H9 (cell line): Measurements from ENCODE around the gene TENT5C. TPM values are rescaled to one million over a fixed set of nuclear protein-coding genes. Genes with fewer than 3 reads are reported as not detected.

Experiments used
- DNase-seq: peaks from one replicate; pipeline ENCODE4 v3.0.0-alpha.2; 2017
- H2AFZ ChIP-seq: one replicate; pipeline ENCODE4 v1.6.1; 2013; ENCODE audit warnings: mild to moderate bottlenecking, low read length, control low read depth, moderate library complexity
- H2AK5ac ChIP-seq: 2 replicates; pipeline ENCODE4 v1.6.1; 2013; ENCODE audit warnings: low read length, control low read depth, mixed read lengths; ENCODE audit not compliant: insufficient read length
- H2BK120ac ChIP-seq: one replicate; pipeline ENCODE4 v1.6.1; 2013; ENCODE audit warnings: low read depth, mild to moderate bottlenecking, low read length, control low read depth, inconsistent platforms; ENCODE audit not compliant: poor library complexity, severe bottlenecking
- H2BK12ac ChIP-seq: 2 replicates; pipeline ENCODE4 v1.6.1; 2013; ENCODE audit warnings: low read length, control low read depth, mixed read lengths, low read depth; ENCODE audit not compliant: insufficient read length
- H2BK15ac ChIP-seq: 2 replicates; pipeline ENCODE4 v1.6.1; 2013; ENCODE audit warnings: low read depth, low read length, control low read depth
- H2BK20ac ChIP-seq: one replicate; pipeline ENCODE4 v1.6.1; 2013; ENCODE audit warnings: low read depth, mild to moderate bottlenecking, low read length, control low read depth, inconsistent platforms; ENCODE audit not compliant: poor library complexity, severe bottlenecking
- H2BK5ac ChIP-seq: 2 replicates; pipeline ENCODE4 v1.6.1; 2013; ENCODE audit warnings: low read length, control low read depth, mixed read lengths; ENCODE audit not compliant: insufficient read length
- H3K14ac ChIP-seq: 2 replicates; pipeline ENCODE4 v1.6.1; 2013; ENCODE audit warnings: low read length, control low read depth; ENCODE audit not compliant: insufficient read depth
- H3K18ac ChIP-seq: 2 replicates; pipeline ENCODE4 v1.6.1; 2013; ENCODE audit warnings: low read depth, mild to moderate bottlenecking, mixed read lengths, low read length, control low read depth; ENCODE audit not compliant: insufficient read length
- H3K23ac ChIP-seq: 2 replicates; pipeline ENCODE4 v1.6.1; 2013; ENCODE audit warnings: low read length, control low read depth, mixed read lengths, low read depth; ENCODE audit not compliant: insufficient read length
- H3K23me2 ChIP-seq: 2 replicates; pipeline ENCODE4 v1.6.1; 2013; ENCODE audit warnings: low read depth, mild to moderate bottlenecking, mixed read lengths, low read length, control low read depth; ENCODE audit not compliant: insufficient read length, poor library complexity, severe bottlenecking
- H3K27ac ChIP-seq: 2 replicates; pipeline ENCODE4 v1.5.1; 2013; ENCODE audit warnings: low read length, control low read depth, mixed read lengths, low read depth; ENCODE audit not compliant: insufficient read length
- H3K27me3 ChIP-seq: 2 replicates; pipeline ENCODE4 v1.6.1; 2013; ENCODE audit warnings: low read length, control low read depth, inconsistent platforms; ENCODE audit not compliant: insufficient read depth
- H3K4ac ChIP-seq: 2 replicates; pipeline ENCODE4 v1.6.1; 2013; ENCODE audit warnings: low read depth, mild to moderate bottlenecking, control low read depth, inconsistent platforms, low read length, moderate library complexity
- H3K4me1 ChIP-seq: 2 replicates; pipeline ENCODE4 v1.6.1; 2013; ENCODE audit warnings: low read length, control low read depth, inconsistent platforms; ENCODE audit not compliant: insufficient read depth
- H3K4me2 ChIP-seq: 2 replicates; pipeline ENCODE4 v1.6.1; 2013; ENCODE audit warnings: low read length, control low read depth, mixed read lengths; ENCODE audit not compliant: insufficient read length, insufficient read depth
- H3K56ac ChIP-seq: 2 replicates; pipeline ENCODE4 v1.6.1; 2013; ENCODE audit warnings: low read depth, mild to moderate bottlenecking, mixed read lengths, low read length, control low read depth; ENCODE audit not compliant: insufficient read length
- H3K79me1 ChIP-seq: 2 replicates; pipeline ENCODE4 v1.6.1; 2013; ENCODE audit warnings: low read depth, mild to moderate bottlenecking, moderate library complexity, low read length, control low read depth, inconsistent platforms; ENCODE audit not compliant: insufficient read depth, poor library complexity, severe bottlenecking
- H3K79me2 ChIP-seq: 2 replicates; pipeline ENCODE4 v1.6.1; 2013; ENCODE audit warnings: low read length, control low read depth, inconsistent platforms; ENCODE audit not compliant: insufficient read depth
- H3K9ac ChIP-seq: 2 replicates; pipeline ENCODE4 v1.6.1; 2013; ENCODE audit warnings: low read length, control low read depth, mixed read lengths; ENCODE audit not compliant: insufficient read length; ENCODE audit errors: extremely low read depth
- H3K9me3 ChIP-seq: one replicate; pipeline ENCODE4 v1.6.1; 2013; ENCODE audit warnings: low read depth, low read length, inconsistent platforms; ENCODE audit not compliant: control insufficient read depth
- H3T11ph ChIP-seq: one replicate; pipeline ENCODE4 v1.6.1; 2013; ENCODE audit warnings: mild to moderate bottlenecking, low read length, control low read depth, inconsistent platforms
- H4K20me1 ChIP-seq: one replicate; pipeline ENCODE4 v1.6.1; 2013; ENCODE audit not compliant: control insufficient read depth, insufficient read length, insufficient read depth
- H4K5ac ChIP-seq: 2 replicates; pipeline ENCODE4 v1.6.1; 2013; ENCODE audit warnings: low read depth, mild to moderate bottlenecking, mixed read lengths, low read length, control low read depth; ENCODE audit not compliant: insufficient read length
- H4K8ac ChIP-seq: replicated peaks from 2 replicates; pipeline ENCODE4 v1.6.1; 2013; ENCODE audit warnings: low read length, control low read depth, mixed read lengths, low read depth; ENCODE audit not compliant: insufficient read length
- H4K91ac ChIP-seq: 2 replicates; pipeline ENCODE4 v1.6.1; 2013; ENCODE audit warnings: low read depth, mild to moderate bottlenecking, moderate library complexity, mixed read lengths, low read length, control low read depth; ENCODE audit not compliant: insufficient read length
- H3K27ac Mint-ChIP-seq, 3 experiments: 2 replicates in 2 of 3; 3 replicates in 1 of 3; pipeline ENCODE4 v1.8.0; 2020 to 2021; ENCODE audit warnings: mixed read lengths in 3 of 3, mild to moderate bottlenecking in 1 of 3, moderate library complexity in 1 of 3
- H3K27me3 Mint-ChIP-seq: 2 replicates; pipeline ENCODE4 v1.8.0; 2021; ENCODE audit warnings: low read depth, mild to moderate bottlenecking, moderate library complexity, mixed read lengths
- H3K36me3 Mint-ChIP-seq, 3 experiments: 2 replicates in 2 of 3; 3 replicates in 1 of 3; pipeline ENCODE4 v1.8.0; 2020 to 2021; ENCODE audit warnings: low read depth in 3 of 3, mixed read lengths in 3 of 3; ENCODE audit not compliant: insufficient read depth in 1 of 3
- H3K4me1 Mint-ChIP-seq, 2 experiments: 2 replicates each; pipeline ENCODE4 v1.8.0; 2020; ENCODE audit warnings: mixed read lengths in 2 of 2
- H3K4me3 Mint-ChIP-seq, 2 experiments: 2 replicates in 1 of 2; 3 replicates in 1 of 2; pipeline ENCODE4 v1.8.0; 2020 to 2021; ENCODE audit warnings: mild to moderate bottlenecking in 2 of 2, mixed read lengths in 2 of 2, moderate library complexity in 1 of 2
- H3K9me3 Mint-ChIP-seq, 2 experiments: 2 replicates in 1 of 2; 3 replicates in 1 of 2; pipeline ENCODE4 v1.8.0; 2020; ENCODE audit warnings: mild to moderate bottlenecking in 2 of 2, mixed read lengths in 2 of 2, moderate library complexity in 1 of 2
- CTCF ChIP-seq: fragments of 200-600 bp; sonication (generic); conservative IDR thresholded peaks from 3 replicates; pipeline ENCODE4 v1.8.0; 2021; ENCODE audit warnings: antibody characterized with exemption, mild to moderate bottlenecking
- WGBS: extraction: QIAGEN DNeasy Blood & Tissue Kit; methylation state at CpG from one replicate; pipeline ENCODE4 v1.1.7; 2013; ENCODE audit warnings: missing lambda C conversion rate, low lambda C conversion rate, mixed read lengths; ENCODE audit not compliant: insufficient read length; ENCODE audit errors: extremely low coverage; 5-methylcytosine and 5-hydroxymethylcytosine counted together
- total RNA-seq: library from RNA; stranded (reverse); gene quantifications from 2 replicates; pipeline ENCODE4 v1.2.1, GENCODE V29; 2021

The TENT5C gene
- total RNA-seq, 1 experiment from 2014 or later = 0.37 TPM

GRCh38 chr1:117596023-117596720 is 9.7 kb upstream of the TENT5C start:
- no peak overlapping the region for H3K18ac ChIP-seq
- Mint-ChIP-seq H3K27ac (no peak overlapping the region), H3K36me3 (no peaks in the 10 kb centered on the region), H3K27me3 (peaks cover 5% of the 10 kb centered on the region), H3K9me3 (no peaks in the 10 kb centered on the region), H3K4me1 (peaks cover 0 to 2% of the 10 kb centered on the region in 2 experiments; a peak in 1 of 4 replicates), H3K4me3 (no peak overlapping the region)
- no peak overlapping the region for H4K5ac ChIP-seq
- no peak overlapping the region for H3K9ac ChIP-seq
- no peak overlapping the region for H2BK120ac ChIP-seq
- H4K20me1 ChIP-seq = no peaks in the 10 kb centered on the region
- H3K56ac ChIP-seq = no peak overlapping the region
- no CpG with 5 or more reads among the region's 5 CpGs for WGBS
- no peaks in the 10 kb centered on the region for H3K79me1 ChIP-seq
- H2AK5ac ChIP-seq = no peak overlapping the region
- no peak for DNase-seq
- H3K27ac ChIP-seq = no peak overlapping the region
- H3K4ac ChIP-seq = no peak overlapping the region
- no peak for TF ChIP-seq CTCF
- H2BK20ac ChIP-seq = no peak overlapping the region
- no peaks in the 10 kb centered on the region for H3K9me3 ChIP-seq
- H4K91ac ChIP-seq = no peak overlapping the region
- no peak overlapping the region for H3K14ac ChIP-seq
- H2AFZ ChIP-seq = no peak overlapping the region
- H2BK15ac ChIP-seq = no peak overlapping the region
- H3K4me1 ChIP-seq = no peaks in the 10 kb centered on the region
- no peaks in the 10 kb centered on the region for H3K27me3 ChIP-seq
- H3K23ac ChIP-seq = no peak overlapping the region
- H2BK12ac ChIP-seq = no peak overlapping the region
- H3K79me2 ChIP-seq = no peaks in the 10 kb centered on the region
- H3T11ph ChIP-seq = no peak overlapping the region
- H2BK5ac ChIP-seq = no peak overlapping the region
- no peak overlapping the region for H3K4me2 ChIP-seq
- H3K23me2 ChIP-seq = no peaks in the 10 kb centered on the region
- H4K8ac ChIP-seq = no peak overlapping the region
